GM18520 (cell line): ENCODE data around the gene ARHGEF38.
A peak's percentile ranks its signal among the peaks of the same experiment; 100 is the strongest.

Experiments used
- ATAC-seq: cut with Tn5 transposase; IDR thresholded peaks from one replicate; pipeline ENCODE4 v1.9.1; 2021; ENCODE audit not compliant: unreplicated experiment

The ARHGEF38 gene

DNA sequence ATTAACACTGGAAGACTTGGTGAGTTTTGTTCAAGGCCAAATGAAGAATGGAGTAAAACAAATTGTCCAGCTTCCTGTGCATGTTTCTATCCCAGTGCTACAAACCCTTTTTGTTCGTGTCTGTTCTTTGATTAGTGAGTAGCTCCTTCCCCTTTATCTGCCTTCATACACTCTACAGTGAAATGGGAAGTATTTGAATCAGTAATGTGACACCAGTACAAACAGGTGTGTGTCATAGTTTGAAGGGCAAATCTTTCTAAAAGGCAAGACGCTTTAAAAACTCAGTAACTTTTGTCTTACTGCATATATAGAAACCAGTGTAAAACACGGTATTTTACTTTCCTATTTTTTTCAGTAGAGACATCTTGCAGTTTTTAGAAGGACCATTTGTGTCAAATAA, 5.9 kb downstream of the ARHGEF38 start:
- ATAC-seq = no peak

DNA sequence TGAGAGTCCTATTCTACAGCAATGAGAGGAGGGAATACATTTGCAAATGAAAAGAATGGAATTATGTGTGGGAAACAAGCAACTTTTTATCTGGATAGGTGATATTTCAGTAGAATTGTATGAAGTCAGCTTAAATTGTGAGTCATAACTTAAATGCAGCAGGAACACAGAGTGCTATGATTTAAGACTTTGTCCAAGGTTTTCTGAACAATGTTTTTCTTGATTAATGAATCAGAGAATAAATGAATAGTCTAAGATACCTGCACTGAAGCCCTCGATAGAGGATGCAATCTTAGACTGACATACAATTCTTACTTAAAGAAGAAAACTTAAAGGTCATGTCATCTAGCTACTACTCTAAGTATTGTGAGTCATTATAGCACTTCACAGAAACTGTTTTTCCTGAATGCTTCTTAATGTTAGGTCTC, 8.0 kb downstream of the ARHGEF38 start:
- no peak for ATAC-seq

DNA sequence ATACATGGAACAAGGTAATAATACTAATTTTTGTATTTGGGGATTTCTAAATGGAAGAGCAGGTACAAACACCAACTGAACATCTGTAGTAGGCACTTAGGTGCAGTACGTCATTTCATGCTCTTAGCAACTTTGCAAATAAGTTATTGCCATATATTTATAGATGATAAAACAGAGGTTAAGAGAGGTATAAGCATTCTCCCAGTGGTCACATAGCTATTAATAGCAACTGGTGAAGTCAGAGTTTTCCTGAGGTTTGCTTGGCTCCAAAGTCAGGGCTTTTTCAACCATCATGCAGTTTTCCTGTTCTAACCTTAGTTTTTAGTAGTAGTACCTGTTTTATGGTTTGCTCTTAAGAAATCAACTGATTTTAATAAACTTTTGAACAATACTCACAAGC, 10.9 kb downstream of the ARHGEF38 start:
- no peak for ATAC-seq

DNA sequence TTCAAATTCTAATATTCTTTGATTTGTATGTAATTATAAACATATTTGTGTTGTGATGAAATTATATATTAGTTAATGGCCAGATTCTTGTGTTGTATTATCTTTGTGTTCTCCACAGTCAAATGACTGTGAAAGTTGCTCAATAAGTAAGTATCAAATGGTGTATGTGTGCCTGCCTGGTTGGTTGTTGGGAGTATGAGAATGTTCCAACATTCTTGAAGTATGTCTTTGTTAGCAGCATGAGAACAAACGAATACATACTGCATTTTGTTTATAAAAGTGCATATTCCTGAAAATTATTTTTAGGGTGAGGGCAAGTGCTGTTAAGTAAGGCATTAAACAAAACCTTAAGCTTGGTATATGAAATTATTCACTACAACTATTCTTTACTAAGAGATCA, 16.2 kb downstream of the ARHGEF38 start:
- ATAC-seq = no peak

DNA sequence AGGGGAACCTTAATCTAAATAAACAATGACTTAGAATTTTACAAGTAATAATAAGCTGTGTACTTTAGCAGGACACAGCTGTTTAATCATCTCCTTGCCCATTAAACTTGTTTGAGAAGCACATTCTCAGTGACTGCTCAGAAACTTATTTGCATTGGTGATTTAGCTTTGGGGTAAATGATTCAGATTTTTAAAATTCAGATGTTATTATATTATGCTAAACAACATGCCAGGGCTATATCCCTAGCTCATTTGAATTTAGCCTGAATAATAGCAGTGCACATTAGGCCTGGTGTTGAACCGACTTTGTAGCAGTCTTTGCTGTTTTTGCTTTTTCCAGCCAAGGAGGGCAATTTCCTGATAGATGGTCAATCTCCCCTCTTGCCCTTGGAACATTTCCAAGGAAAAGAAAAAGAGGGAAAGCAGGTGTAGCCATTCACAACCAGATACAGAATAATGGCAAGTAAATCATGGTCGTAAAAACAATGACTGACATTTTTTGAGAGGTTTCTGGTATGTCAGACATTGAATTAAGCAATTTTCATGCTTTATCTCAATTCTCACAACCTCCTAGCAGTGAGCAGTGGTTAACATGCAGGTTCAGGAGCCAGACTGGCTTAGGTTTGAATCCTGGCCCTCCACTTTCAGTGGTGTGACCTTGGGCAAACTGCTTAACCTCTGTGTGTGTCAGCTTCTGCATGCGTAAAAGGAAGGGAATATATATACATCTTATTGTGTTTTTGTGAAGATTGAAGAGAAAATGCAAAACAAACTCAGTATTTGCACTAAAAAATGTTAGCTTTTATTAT, 16.8 kb downstream of the ARHGEF38 start:
- no peak for ATAC-seq

DNA sequence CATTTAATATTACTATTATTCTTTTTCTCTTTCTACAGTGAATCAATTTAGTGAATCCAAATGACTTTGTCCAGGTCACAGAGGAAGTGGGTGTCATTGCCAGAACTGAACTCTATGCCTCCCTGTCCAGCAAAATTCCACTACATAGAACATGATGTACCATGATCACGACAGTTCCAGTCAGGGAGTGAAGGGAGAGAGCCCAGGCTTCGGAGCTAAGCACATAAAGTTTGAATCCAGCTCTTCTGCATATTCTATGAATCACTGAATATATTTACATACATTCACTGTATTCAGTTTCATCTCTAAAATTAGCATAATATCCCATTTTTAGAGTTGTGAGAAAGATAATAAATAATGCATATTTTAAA, 17.4 kb downstream of the ARHGEF38 start:
- ATAC-seq = no peak

DNA sequence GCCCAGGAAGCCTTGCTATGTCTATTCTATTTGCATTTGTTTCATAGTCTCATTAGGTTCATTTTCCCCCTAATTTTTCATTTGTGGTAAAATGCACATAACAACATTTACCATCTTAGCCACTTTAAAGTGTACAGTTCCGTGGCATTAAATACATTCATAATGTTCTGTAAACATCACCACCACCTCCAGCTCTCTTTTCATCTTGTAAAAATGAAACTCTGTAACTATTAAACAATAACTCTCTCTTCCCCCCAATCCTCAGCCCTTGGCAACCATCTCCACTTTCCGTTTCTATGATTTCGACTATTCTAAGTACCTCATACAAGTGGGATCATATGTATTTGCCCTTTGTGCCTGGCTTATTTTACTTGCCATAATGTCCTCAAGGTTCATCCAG, 19.9 kb downstream of the ARHGEF38 start:
- no peak for ATAC-seq

DNA sequence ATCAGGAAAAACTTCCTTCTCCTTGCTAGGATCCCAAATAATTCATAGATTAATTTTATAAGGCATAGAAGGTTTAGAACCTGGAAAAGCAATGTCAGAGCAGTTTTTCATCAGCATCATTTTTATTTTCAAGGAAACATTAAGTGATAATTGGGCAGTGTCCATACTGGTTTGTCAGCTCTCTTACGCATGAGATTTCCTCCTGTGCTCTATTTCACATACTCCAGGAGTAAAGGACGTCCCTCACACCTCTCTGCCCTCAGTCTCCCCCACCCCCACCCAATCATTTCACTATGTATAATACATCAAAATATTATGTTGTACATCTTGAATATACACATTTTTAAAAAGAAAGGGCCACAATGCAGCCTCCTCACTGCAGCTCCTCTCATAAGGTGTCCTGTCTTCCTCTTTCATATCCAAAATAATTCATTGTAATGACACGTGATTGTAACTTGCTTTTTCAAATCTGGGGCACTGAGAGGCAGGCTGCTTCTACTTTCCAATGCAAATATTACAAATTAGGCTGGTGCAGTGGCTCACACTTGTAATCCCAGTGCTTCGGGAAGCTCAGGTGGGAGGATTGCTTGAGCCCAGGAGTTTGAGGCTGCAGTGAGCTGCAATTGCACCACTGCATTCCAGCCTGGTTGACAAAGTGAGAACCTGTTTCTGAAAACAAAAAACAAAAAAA, 34.4 kb downstream of the ARHGEF38 start:
- no peak for ATAC-seq

DNA sequence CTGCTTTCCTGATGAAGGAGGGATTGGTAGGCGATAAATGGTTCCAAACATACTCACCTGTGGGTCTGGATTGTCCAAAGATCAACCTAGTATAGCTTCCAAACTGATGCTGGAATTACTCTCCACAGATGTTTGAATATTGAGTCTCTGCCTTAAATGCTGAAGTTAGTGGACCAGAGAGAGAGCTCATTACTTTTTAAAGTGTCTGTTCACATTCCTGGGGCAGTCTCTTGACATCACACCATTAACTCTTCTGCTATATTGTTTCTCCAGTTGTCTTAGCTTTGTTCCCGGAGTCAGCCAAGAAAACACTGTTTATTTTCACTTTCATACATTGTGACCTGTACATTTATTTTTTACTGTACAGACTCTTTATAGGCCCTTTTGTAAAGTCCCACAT, 35.4 kb downstream of the ARHGEF38 start:
- no peak for ATAC-seq

DNA sequence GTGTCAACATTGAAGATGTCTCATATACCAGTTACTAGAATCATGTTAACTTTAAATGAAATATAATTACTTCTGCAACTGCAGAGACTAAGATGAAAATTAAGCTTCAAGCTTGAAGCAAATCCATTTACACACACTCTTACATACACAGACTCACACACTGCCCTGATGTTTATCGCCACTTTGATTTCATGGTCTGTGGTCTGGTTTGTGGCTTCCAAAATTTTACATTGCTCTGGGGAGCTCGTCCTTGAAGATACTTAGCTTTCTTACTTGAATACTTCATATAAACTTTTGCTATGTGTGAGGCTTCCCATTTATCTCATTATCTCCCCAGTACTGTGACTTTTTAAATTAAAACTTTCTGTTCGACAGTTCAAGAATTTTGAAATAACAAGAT, 35.8 kb downstream of the ARHGEF38 start:
- no peak for ATAC-seq

DNA sequence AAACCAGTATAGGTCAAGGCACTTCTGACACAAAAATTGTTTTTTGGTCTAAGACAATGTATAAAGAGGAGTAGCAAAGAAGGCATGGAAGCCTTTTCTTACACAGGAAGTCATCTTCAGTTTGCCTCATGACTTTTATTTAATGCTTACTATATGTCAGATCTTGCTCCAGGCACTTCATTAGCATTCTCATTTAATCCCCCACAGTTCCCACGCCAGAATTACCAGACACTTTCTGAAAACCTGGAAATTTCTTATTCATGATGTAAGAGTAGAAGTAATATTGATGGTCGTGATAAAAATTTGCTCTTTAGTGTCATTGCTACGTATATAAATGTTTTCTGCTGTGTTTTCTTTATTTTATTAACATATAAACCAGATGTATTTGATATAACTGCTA, 39.2 kb downstream of the ARHGEF38 start:
- ATAC-seq = no peak

DNA sequence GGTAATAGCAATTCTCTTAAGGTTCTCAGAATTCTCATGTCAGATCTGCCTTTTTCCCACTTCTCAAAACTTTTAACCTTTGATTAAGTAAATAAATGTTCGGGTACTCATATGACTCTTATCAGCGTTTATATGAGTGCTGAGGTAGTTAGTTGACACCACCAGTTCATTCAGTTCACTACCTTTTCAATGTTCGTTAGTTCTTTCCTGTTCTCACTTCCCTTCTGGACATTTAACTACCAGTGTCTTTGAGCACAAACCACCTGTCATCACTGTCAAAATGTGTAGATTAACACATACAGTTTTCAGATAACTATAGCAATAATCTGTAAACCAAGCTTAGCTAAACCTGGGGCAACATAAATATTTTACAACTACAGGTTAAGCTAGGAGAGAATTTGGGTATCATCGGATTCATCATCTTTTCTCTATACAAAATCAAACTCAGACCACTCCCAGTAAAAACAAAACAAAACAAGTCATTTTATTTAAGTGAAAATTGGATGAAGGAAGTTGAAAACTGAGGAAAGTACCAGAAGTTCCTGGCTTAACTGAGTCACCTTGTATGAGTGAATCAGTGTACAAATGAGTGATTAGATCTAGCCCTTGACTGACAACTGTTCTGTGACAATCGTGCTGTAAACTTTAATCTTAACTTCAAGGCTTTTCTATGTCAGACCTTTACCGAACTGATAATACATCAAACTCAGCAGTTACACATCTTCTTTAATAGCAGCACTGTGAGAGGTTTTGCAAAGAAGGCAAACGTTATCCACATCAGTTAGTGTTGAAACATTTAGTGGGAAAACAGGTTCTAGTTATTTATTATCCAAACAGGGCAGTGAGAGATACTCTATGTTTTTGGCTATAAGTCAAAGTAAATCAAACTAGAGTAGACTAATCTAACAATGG, 41.9 kb downstream of the ARHGEF38 start:
- peak; percentile 78 for ATAC-seq

DNA sequence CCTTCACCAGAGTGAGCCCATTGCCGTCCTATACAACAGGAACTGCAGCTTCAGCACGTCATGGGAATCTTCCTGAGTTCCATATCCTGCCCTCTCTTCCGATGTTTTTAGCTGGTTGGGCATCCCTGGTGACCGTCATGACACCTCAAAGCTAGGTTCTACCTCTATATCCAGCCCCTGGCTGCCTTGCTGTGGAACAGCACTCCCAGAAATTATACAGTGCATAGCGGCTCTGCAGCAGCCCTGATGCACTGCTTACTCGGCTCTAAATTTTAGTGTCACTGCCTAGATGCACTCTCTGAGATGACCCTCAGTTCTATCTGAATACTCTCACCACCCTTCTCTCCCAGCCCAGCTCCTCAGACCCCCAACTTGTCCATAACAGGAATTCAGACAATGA, 44.3 kb downstream of the ARHGEF38 start:
- no peak for ATAC-seq

DNA sequence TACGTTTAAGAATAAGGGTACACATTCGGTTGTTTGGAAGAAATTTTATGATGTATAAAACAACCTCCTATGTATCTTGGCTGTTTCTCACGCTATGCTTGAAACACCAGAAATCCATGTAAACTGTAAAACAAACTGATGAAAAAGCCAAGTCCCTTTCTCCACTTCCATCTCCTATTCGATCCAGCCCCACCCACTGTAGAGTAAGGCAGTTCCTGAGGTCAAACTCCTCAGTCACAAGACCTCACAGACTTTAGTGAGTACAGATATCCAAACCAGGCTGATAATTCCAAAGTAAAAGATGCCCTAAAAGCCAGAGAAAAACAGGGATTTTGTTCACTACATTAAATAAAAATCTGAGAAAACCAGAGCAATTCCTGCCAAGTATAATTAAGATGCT, 45.6 kb downstream of the ARHGEF38 start:
- no peak for ATAC-seq

DNA sequence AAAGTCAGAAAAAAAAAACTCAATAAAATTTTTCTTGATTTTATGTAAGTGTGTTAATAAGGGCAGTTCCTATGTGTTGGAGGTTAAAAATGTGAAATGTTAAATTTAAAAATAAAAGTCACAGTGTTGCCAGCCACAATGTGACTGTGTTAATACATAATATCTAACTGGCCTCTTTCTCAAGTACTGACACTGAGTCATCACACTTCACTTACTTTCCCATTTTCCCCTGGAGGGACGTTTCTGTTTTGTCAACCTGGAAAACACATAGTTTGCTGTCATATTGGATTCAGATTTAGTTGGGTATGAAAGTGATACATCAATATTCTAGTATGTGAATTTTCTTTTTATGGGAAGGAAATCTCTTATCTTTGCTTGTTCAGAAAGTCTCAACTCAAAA, 46.4 kb downstream of the ARHGEF38 start:
- ATAC-seq = no peak

DNA sequence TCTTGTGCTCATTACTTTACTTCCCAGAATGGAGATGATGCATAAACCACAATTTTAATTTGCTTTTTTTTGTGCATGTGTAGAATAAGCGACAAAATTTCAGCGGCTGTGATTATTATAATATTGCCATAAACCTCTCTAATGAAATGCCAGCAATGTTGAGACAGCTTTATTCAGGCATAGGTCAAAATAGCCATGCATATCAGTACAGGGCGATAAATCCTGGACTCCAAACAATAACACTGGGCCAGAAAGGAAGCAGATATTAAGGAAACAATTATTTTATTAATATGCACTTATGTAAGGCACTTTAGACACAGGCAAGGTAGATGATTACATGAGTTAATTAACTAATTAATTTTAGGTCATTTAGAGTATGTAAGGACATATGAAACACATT, 47.1 kb downstream of the ARHGEF38 start:
- no peak for ATAC-seq

DNA sequence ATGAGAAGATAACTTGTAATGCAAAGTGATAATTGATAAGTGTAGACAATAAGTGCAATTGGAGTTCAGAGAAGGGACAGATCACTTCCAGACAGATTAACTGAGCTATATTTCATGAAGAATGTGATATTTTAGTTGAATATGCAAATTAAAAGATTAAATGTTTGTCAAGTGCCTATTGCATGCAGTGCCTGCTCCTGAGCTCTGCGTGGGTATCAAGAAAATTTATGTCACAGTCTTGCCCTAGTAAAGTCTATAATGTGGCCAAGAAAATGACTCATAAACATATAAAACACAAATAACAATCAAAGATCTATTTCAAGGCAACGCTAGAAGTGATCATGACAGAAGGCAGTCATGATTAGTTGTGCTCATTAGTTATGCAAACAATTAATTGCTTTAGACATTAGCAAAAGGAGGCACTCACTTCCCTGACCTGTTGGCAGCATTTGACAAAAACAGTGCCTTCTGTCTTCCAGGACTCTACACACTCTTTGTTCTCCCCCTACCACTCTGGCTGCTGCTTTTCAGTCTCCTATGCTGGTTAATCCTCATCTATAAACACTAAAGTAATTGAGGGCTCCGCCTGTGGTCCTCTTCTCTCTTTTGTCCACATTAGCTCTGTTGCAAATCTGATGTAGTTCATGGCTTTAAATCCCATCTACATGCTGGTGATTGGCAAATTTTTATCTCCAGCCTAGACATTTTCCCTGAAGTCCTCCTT, 47.7 kb downstream of the ARHGEF38 start:
- ATAC-seq = no peak

DNA sequence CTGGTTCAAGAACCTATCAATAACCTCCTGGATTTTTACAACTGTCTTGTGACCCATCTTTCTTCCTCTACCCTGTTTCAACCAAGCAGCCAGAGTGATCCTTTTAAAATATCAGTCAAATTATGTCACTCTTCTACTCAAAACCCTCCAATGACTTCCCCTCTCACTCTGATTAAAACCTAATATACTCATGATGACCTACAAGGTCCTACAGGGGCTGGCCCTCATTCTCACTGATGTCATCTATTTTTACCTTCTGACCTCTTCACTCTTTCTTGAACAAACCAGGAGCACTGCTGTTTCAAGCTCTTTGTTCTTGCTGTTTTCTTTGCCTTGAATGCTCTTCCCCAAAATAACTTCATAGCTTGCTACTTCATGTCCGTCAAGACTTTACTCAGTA, 48.5 kb downstream of the ARHGEF38 start:
- no peak for ATAC-seq

DNA sequence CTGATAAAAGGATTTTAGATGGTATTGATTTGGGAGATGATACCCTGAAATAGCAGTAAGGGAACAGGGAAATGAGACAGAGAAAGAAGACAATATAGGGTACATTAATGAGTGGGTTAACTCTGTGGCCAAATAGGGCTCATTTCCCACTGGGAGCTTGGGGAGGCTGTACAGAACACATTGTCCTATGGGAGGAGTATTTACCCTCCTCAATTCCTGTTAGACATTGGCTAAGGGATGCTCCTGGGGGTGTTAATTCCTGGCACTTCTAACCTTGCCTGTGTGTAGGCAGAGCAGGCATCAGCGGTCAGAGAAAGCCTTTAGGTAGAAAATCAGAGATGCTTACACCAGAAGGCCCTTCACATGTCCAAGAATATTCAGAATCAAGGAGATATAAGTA, 49.0 kb downstream of the ARHGEF38 start:
- ATAC-seq = no peak

DNA sequence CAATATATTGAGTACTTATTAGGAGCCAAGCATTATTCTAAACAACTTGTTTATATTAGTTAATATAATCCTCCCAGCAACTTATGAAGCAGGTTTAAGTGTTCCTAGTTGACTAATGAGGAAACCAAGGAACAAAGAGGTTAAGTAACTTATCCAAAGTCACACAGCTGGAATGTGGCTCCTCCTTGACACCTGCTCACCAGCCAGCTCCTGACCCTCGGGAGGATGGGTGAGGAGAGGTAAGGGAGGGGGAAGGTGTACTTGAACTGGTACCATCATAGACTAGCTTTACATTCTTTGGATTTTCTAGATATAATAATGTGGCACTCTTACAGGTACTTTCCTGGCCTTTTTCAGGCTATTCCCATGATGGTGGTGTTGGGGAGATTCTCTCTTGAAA, 50.7 kb downstream of the ARHGEF38 start:
- no peak for ATAC-seq

DNA sequence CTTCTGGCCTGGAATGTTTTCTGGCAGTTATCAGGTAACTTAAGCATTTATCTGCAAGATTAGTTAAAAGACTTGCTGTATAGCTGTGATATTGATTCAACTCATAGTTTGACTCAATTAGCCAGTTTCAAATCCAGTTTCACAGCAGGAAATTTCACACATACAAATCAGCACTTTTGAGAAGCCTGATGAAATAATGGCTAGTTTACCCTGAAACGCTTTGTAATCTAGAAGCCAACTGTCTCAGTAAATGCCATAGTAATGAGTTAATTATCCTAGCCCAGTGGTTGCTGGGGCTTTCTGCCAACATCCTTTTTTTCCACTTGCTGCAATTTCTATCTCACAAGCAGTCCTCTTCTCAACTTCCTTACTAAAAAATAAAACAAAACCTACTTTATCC, 53.1 kb downstream of the ARHGEF38 start:
- ATAC-seq = no peak
